Measurements from ENCODE around the gene MB.

The MB gene

GRCh38 chr22:35615156-35615555 lies 2.0 kb downstream of the MB start:
- TF ChIP-seq ZFX (IDR thresholded peaks at IDR 0.05; ENCODE audit: borderline replicate concordance): no peak
- TF ChIP-seq CTCF (IDR thresholded peaks at IDR 0.05): no peak
- H3K27ac ChIP-seq: no peak overlapping the region

- no peak for TF ChIP-seq CTCF (IDR thresholded peaks at IDR 0.05)
- no peak for TF ChIP-seq ZFX (IDR thresholded peaks at IDR 0.05; ENCODE audit: borderline replicate concordance)
- H3K27ac ChIP-seq: no peak overlapping the region
Measured at GRCh38 chr22:35614404-35614803, 2.7 kb downstream of the MB start.

- TF ChIP-seq CTCF (IDR thresholded peaks at IDR 0.05): no peak
- TF ChIP-seq ZFX (IDR thresholded peaks at IDR 0.05; ENCODE audit: borderline replicate concordance): no peak
- no peak overlapping the region for H3K27ac ChIP-seq
Measured at GRCh38 chr22:35612903-35613302, 4.2 kb downstream of the MB start.

- TF ChIP-seq CTCF (IDR thresholded peaks at IDR 0.05) (no peak), ZFX (IDR thresholded peaks at IDR 0.05; ENCODE audit: borderline replicate concordance) (no peak)
- no peak overlapping the region for H3K27ac ChIP-seq
Measured at GRCh38 chr22:35611891-35612576, 5.1 kb downstream of the MB start.

- no peak for TF ChIP-seq ZFX (IDR thresholded peaks at IDR 0.05; ENCODE audit: borderline replicate concordance)
- no peak for TF ChIP-seq CTCF (IDR thresholded peaks at IDR 0.05)
- no peak overlapping the region for H3K27ac ChIP-seq
Measured at GRCh38 chr22:35611200-35611890, 5.8 kb downstream of the MB start.

GRCh38 chr22:35610741-35611140 lies 6.4 kb downstream of the MB start:
- H3K27ac ChIP-seq: no peak overlapping the region
- TF ChIP-seq CTCF (IDR thresholded peaks at IDR 0.05): no peak

GRCh38 chr22:35609761-35610160 lies 7.4 kb downstream of the MB start:
- TF ChIP-seq CTCF (IDR thresholded peaks at IDR 0.05) (no peak), ZFX (IDR thresholded peaks at IDR 0.05; ENCODE audit: borderline replicate concordance) (no peak)
- no peak overlapping the region for H3K27ac ChIP-seq
